ENCODE results near the gene ILDR2.

GRCh38 chr1:166980818-166981217 lies 5.5 kb upstream of the ILDR2 start:
- TF ChIP-seq CTCF (conservative IDR thresholded peaks at IDR 0.05; ENCODE audit: low read depth, low read length) (no peak), EZH2 (IDR thresholded peaks at IDR 0.05; ENCODE audit: borderline replicate concordance, low read depth, low read length, poor library complexity, severe bottlenecking) (no peak)

All from A673 (cell line).